Epithelial cell of esophagus (primary cell): ENCODE data around the gene CCSER1.
"Not testable (repeated sequence)": the region's sequence is repeated elsewhere in the genome, so short reads cannot be mapped to it uniquely, and the experiment has no call there.

Experiments used
- DNase-seq: peaks from one replicate; pipeline ENCODE4 v3.0.0; 2010; ENCODE audit warnings: low read depth
- H3K4me3 ChIP-seq: 2 replicates; pipeline ENCODE4 v1.5.1; 2011; ENCODE audit warnings: mild to moderate bottlenecking, low read length, control low read depth
- TF ChIP-seq, protein P1 (sequence below): IDR thresholded peaks from 2 replicates; pipeline ENCODE4 v1.5.1; 2011; ENCODE audit warnings: low read depth, mild to moderate bottlenecking, low read length, control low read depth, inconsistent platforms; ENCODE audit not compliant: insufficient read depth; ENCODE audit errors: missing control alignments

Gene CCSER1

DNA sequence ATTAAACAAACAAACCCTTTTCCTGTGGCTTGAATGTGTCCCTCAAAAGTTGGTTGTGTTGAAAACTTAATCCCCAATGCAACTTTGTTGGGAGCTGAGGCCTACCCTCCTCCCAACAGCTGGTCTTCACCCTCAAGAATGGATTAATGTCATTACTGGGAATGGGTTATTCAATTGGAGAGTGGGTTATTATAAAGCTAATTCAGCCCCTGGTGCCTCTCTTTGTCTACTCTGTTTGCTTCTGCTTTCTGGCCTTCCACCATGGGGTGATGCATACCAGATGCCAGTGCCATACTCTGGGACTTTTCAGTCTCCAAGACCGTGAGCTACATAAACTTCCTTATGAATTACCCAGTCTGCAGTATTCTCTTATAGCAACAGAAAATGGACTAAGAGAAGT lies 706.5 kb downstream of the CCSER1 start:
- DNase-seq, result no peak
- TF ChIP-seq, protein P1, sequence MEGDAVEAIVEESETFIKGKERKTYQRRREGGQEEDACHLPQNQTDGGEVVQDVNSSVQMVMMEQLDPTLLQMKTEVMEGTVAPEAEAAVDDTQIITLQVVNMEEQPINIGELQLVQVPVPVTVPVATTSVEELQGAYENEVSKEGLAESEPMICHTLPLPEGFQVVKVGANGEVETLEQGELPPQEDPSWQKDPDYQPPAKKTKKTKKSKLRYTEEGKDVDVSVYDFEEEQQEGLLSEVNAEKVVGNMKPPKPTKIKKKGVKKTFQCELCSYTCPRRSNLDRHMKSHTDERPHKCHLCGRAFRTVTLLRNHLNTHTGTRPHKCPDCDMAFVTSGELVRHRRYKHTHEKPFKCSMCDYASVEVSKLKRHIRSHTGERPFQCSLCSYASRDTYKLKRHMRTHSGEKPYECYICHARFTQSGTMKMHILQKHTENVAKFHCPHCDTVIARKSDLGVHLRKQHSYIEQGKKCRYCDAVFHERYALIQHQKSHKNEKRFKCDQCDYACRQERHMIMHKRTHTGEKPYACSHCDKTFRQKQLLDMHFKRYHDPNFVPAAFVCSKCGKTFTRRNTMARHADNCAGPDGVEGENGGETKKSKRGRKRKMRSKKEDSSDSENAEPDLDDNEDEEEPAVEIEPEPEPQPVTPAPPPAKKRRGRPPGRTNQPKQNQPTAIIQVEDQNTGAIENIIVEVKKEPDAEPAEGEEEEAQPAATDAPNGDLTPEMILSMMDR, result no peak
- H3K4me3 ChIP-seq, result no peak overlapping the region

GRCh38 chr4:90837241-90837640 lies 710.0 kb downstream of the CCSER1 start:
- no peak for DNase-seq
- TF ChIP-seq, protein P1, result no peak
- no peak overlapping the region for H3K4me3 ChIP-seq

- H3K4me3 ChIP-seq, DNase-seq: not testable (repeated sequence)
Measured at GRCh38 chr4:90838859-90839258, 711.7 kb downstream of the CCSER1 start.

GRCh38 chr4:90840291-90840690 lies 713.1 kb downstream of the CCSER1 start:
- TF ChIP-seq, protein P1, result no peak
- no peak overlapping the region for H3K4me3 ChIP-seq
- no peak for DNase-seq

GRCh38 chr4:90840828-90841227 lies 713.6 kb downstream of the CCSER1 start:
- peak; percentile 87 for DNase-seq
- TF ChIP-seq, protein P1, result no peak
- no peak overlapping the region for H3K4me3 ChIP-seq

DNA sequence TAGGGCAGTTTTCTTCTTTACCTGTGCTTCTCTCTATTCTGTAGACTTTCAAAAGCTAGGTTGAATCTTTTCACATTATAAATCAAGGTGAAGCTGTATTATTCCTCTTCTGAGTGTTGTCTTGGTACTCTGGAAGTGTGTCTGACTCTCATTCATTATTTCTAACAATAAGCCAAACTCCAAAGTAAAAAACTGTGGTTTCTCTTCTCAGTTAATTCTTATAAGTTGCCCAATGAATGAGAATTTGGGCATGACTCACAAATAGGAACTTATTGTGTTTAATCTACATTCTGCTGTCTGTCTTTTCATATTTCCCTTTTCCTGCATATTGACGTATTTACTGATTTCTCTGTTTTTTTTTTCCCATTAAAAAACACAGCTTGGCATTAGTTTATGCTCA lies 714.5 kb downstream of the CCSER1 start:
- DNase-seq, result peak; percentile 70
- TF ChIP-seq, protein P1, result no peak
- no peak overlapping the region for H3K4me3 ChIP-seq

GRCh38 chr4:90842960-90843359 lies 715.8 kb downstream of the CCSER1 start:
- peak; percentile 73 for DNase-seq
- H3K4me3 ChIP-seq, result no peak overlapping the region
- TF ChIP-seq, protein P1, result no peak
